ENCODE results near the gene PCBD2. TPM values are rescaled to one million over a fixed set of nuclear protein-coding genes. Genes with fewer than 3 reads are reported as not detected.

PCBD2 gene
- total and polyA plus RNA-seq, 2 of the 8 experiments (the other 6 are each of a cell fraction or from before 2014, with no cell fraction given), result 4.8 to 10.3 TPM

MicroRNAs within 50 kb of the gene (microRNA counts, 767-probe panel; counts per million panel counts)
- 879 counts per million, percentile 95 among the panel's probes with 10 or more counts for microRNA hsa-miR-4461

Small RNAs within 50 kb of the gene (microRNA-seq; reads per million reads assigned to microRNA genes)
- 0 reads per million in 2 experiments for gene MIR4461 (ENCODE audit: borderline microRNAs expressed in 2 of 2, borderline number of aligned reads in 2 of 2, borderline replicate concordance in 1 of 2)

Small RNAs within 50 kb of the gene (small RNA-seq; reads per million reads assigned to genes)
- gene MIR4461 (ENCODE audit: insufficient read depth) (not detected), gene MTND3P25 (ENCODE audit: insufficient read depth) (not detected), gene MTND4LP30 (ENCODE audit: insufficient read depth) (not detected)

Other genes with a start within 250 kb of the PCBD2 start
- 42.0 and 42.8 TPM in 2 replicates for gene CAMLG, start 166.6 kb upstream of the PCBD2 start, total RNA-seq (2021; fragmentation: NEBNext Ultra II Directional; extraction: Animal tissue kit (Norgen Biotek cat#: 25700))
- 10.8 and 12.3 TPM in 2 replicates for gene CAMLG, start 166.6 kb upstream of the PCBD2 start, polyA plus RNA-seq (2011; rRNA removed)
- 100.0 and 110 TPM in 2 replicates for gene DDX46, start 146.4 kb upstream of the PCBD2 start, total RNA-seq (2021; fragmentation: NEBNext Ultra II Directional; extraction: Animal tissue kit (Norgen Biotek cat#: 25700))
- 17.2 and 22.6 TPM in 2 replicates for gene DDX46, start 146.4 kb upstream of the PCBD2 start, polyA plus RNA-seq (2011; rRNA removed)
- gene C5orf24, start 59.2 kb upstream of the PCBD2 start, total RNA-seq (2021; fragmentation: NEBNext Ultra II Directional; extraction: Animal tissue kit (Norgen Biotek cat#: 25700)), result 19.6 and 20.2 TPM in 2 replicates
- 6.0 and 11.1 TPM in 2 replicates for gene C5orf24, start 59.2 kb upstream of the PCBD2 start, polyA plus RNA-seq (2011; rRNA removed)
- gene TXNDC15, start 30.8 kb upstream of the PCBD2 start, total RNA-seq (2021; fragmentation: NEBNext Ultra II Directional; extraction: Animal tissue kit (Norgen Biotek cat#: 25700)), result 30.8 and 34.5 TPM in 2 replicates
- 20.1 and 22.8 TPM in 2 replicates for gene TXNDC15, start 30.8 kb upstream of the PCBD2 start, polyA plus RNA-seq (2011; rRNA removed)
- 0.48 TPM in 1 of 2 replicates, not detected in the other for gene CATSPER3, start 62.8 kb downstream of the PCBD2 start, total RNA-seq (2021; fragmentation: NEBNext Ultra II Directional; extraction: Animal tissue kit (Norgen Biotek cat#: 25700))
- 0.60 and 0.62 TPM in 2 replicates for gene CATSPER3, start 62.8 kb downstream of the PCBD2 start, polyA plus RNA-seq (2011; rRNA removed)
- not detected in 2 replicates for gene PITX1, start 129.1 kb downstream of the PCBD2 start, total RNA-seq (2021; fragmentation: NEBNext Ultra II Directional; extraction: Animal tissue kit (Norgen Biotek cat#: 25700))
- 0.03 and 0.05 TPM in 2 replicates for gene PITX1, start 129.1 kb downstream of the PCBD2 start, polyA plus RNA-seq (2011; rRNA removed)